ENCODE results near the gene ANO3.

GRCh38 chr11:26537341-26537740 is 205.4 kb downstream of the ANO3 start:
- TF ChIP-seq CTCF (conservative IDR thresholded peaks at IDR 0.05; ENCODE audit: low read length) (no peak), EZH2phosphoT487 (IDR thresholded peaks at IDR 0.05; ENCODE audit: borderline replicate concordance) (no peak)
